Ovary (tissue), 9 donors: ENCODE results near the gene ZFYVE1. TPM values are rescaled to one million over a fixed set of nuclear protein-coding genes. Genes with fewer than 3 reads are reported as not detected.

Experiments
- DNase-seq, 5 donors: peaks; one replicate each; pipeline ENCODE4 v3.0.0-alpha.2; 2019 to 2020
- H3K27ac ChIP-seq, 2 donors: fragments of 200-600 bp; one replicate each; pipeline versions ENCODE4 v1.5.1 to v1.8.0; 2019 to 2022
- H3K27me3 ChIP-seq: fragments of 200-600 bp; one replicate; pipeline ENCODE4 v1.8.0; 2022
- H3K36me3 ChIP-seq: fragments of 200-600 bp; sonication (generic); one replicate; pipeline ENCODE4 v1.5.1; 2019
- H3K4me1 ChIP-seq: one replicate; pipeline ENCODE4 v1.8.1; 2013; ENCODE audit warnings: mild to moderate bottlenecking, moderate library complexity; ENCODE audit not compliant: insufficient read depth
- H3K4me3 ChIP-seq: fragments of 200-600 bp; sonication (generic); one replicate; pipeline ENCODE4 v1.5.1; 2017
- H3K9me3 ChIP-seq, 2 donors: fragments of 200-600 bp in 1 of 2; sonication (generic) in 1 of 2; one replicate each; pipeline versions ENCODE4 v1.5.1 to v1.8.1; 2013 to 2019; ENCODE audit warnings: mild to moderate bottlenecking in 1 of 2, moderate library complexity in 1 of 2
- CTCF ChIP-seq, 3 donors: fragments of 450-650 bp in 2 of 3; fragments of 200-600 bp in 1 of 3; IDR thresholded peaks; one replicate each; pipeline versions ENCODE4 v1.5.1 to v1.8.0; 2016 to 2022; ENCODE audit warnings: antibody characterized with exemption in 3 of 3, mild to moderate bottlenecking in 1 of 3
- EP300 ChIP-seq: sonication (generic); formaldehyde crosslinking; IDR thresholded peaks from one replicate; pipeline ENCODE4 v1.6.1; 2017; ENCODE audit warnings: antibody characterized with exemption
- POLR2A ChIP-seq: fragments of 450-650 bp; IDR thresholded peaks from one replicate; pipeline ENCODE4 v1.6.1; 2017; ENCODE audit warnings: antibody characterized with exemption, mild to moderate bottlenecking, moderate library complexity
- WGBS, 3 donors: extraction: QIAGEN DNeasy Blood & Tissue Kit in 1 of 3; methylation state at CpG; one replicate each; pipeline versions ENCODE4 v1.1.5 to v1.1.7; 2013 to 2017; 5-methylcytosine and 5-hydroxymethylcytosine counted together
- intact Hi-C, 4 donors: fragments of 100-400 bp; cut with DNase I; formaldehyde crosslinking; loops; one replicate each; pipeline versions ENCODE4 v1.11.0 to v1.15.1; 2022 to 2023
- polyA plus RNA-seq, 2 donors: library from polyadenylated mRNA; stranded (reverse); fragments of 200-250 nt in 1 of 2; fragments of 350-450 nt in 1 of 2; fragmentation: Illumina TruSeq in 1 of 2; extraction: RNeasy Lipid Tissue Mini Kit (QIAGEN cat#74804) in 1 of 2; gene quantifications; one replicate each; pipeline ENCODE4 v1.2.3, GENCODE V29; 2013 to 2014
- total RNA-seq, 7 donors: library from RNA; depleted of rRNA in 2 of 7; stranded (reverse); fragments of >200 nt in 2 of 7; fragmentation: NEBNext Ultra II Directional in 3 of 7; extraction: Animal tissue kit (Norgen Biotek cat#: 25700) in 3 of 7; gene quantifications; one replicate each; pipeline versions ENCODE4 v1.1.0 to v1.2.4, GENCODE V29; 2016 to 2023
- donor health status: DM: no; HTN: no; CAD: no; lungs with moderate emphysema.
- donor health status: DM: no; HTN: no; CAD: no.
- donor health status: Bipolar disorder and iron deficiency.
- donor health status: DM: yes; HTN: yes; CAD: no.
- donor health status: DM: no; HTN: no; CAD: no.
- donor health status: DM: yes; HTN: yes; CAD: no.

The ZFYVE1 gene
- total and polyA plus RNA-seq, 9 donors, result 8.6 to 17.6 (median 12.3) TPM

GRCh38 chr14:72975770-72976169 lies 51.1 kb downstream of the ZFYVE1 start:
- Histone ChIP-seq H3K27me3 (no peaks in the 10 kb centered on the region), H3K36me3 (no peaks in the 10 kb centered on the region), H3K9me3 (no peaks in the 10 kb centered on the region), H3K4me1 (no peaks in the 10 kb centered on the region), H3K4me3 (no peak overlapping the region), H3K27ac (no peak overlapping the region)
- intact Hi-C loops, result no loop called here
- no peak for DNase-seq
- no peak for TF ChIP-seq CTCF (IDR thresholded peaks at IDR 0.05)
- no peak for TF ChIP-seq EP300
- TF ChIP-seq POLR2A, result no peak
- WGBS, 3 donors, result 88 to 91% (median 89%) methylated on average over 4 of the region's 4 CpGs

- TF ChIP-seq POLR2A (no peak), CTCF (IDR thresholded peaks at IDR 0.05) (no peak), EP300 (no peak)
- Histone ChIP-seq H3K27ac (no peak overlapping the region), H3K4me1 (no peaks in the 10 kb centered on the region), H3K9me3 (no peaks in the 10 kb centered on the region), H3K27me3 (no peaks in the 10 kb centered on the region), H3K36me3 (no peaks in the 10 kb centered on the region), H3K4me3 (no peak overlapping the region)
- intact Hi-C loops, result no loop called here
- 85 to 89% (median 86%) methylated on average over 12 of the region's 12 CpGs for WGBS, 3 donors
- DNase-seq, result no peak
These were observed 52.2 kb downstream of the ZFYVE1 start for GRCh38 chr14:72974661-72975060.

GRCh38 chr14:72970824-72971434 lies 56.0 kb downstream of the ZFYVE1 start:
- TF ChIP-seq EP300, result no peak
- no peak for TF ChIP-seq POLR2A
- TF ChIP-seq CTCF (IDR thresholded peaks at IDR 0.05), result no peak
- Histone ChIP-seq H3K36me3 (no peaks in the 10 kb centered on the region), H3K27ac (no peak overlapping the region), H3K4me3 (no peak overlapping the region), H3K4me1 (no peaks in the 10 kb centered on the region), H3K9me3 (no peaks in the 10 kb centered on the region), H3K27me3 (no peaks in the 10 kb centered on the region)
- DNase-seq, result no peak
- intact Hi-C loops, result no loop called here
- 86 to 92% (median 88%) methylated on average over 20 of the region's 20 CpGs for WGBS, 3 donors

DNA sequence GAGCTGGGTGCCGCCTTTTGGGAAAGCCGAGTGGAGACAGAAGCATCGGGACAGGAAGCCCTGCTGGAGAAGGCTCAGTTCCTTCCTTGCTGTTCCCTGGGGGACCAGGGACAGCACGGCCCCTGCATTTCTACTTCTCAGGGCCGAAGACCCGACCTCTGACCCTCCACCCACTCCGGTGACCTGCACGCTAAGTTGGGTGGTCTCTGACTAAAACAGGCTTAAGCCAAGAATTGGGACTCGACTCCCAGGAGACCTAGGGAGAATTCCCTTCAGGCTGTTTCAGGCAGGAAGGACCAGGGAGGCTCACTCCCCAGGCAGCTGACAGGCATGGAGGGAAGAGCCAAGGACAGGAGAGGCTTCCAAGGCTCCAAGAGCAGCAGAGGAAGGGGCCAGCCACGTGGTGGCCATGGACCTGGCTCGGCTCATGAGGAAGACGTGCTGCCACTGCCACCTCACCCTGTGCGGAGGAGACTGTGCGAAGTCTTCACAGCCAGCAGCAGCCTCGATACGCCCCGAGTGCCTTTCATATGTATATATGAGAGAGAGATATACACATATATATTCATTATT lies 56.8 kb downstream of the ZFYVE1 start:
- H3K36me3 ChIP-seq, result no peaks in the 10 kb centered on the region
- no peak for DNase-seq
- H3K4me1 ChIP-seq, result no peaks in the 10 kb centered on the region
- TF ChIP-seq POLR2A, result no peak
- TF ChIP-seq EP300, result no peak
- TF ChIP-seq CTCF (IDR thresholded peaks at IDR 0.05), result no peak
- H3K4me3 ChIP-seq, result no peak overlapping the region
- intact Hi-C loops, result no loop called here
- no peaks in the 10 kb centered on the region for H3K27me3 ChIP-seq
- WGBS, 3 donors, result 79 to 86% (median 84%) methylated on average over 17 of the region's 17 CpGs
- H3K9me3 ChIP-seq, result no peaks in the 10 kb centered on the region
- no peak overlapping the region for H3K27ac ChIP-seq
